Sigmoid colon (tissue), 3 donors: Measurements from ENCODE around the gene CDK11A.

Source experiments
- POLR2A ChIP-seq, 2 donors: fragments of 450-650 bp; IDR thresholded peaks; one replicate each; pipeline ENCODE4 v1.6.1; 2016; ENCODE audit warnings: antibody characterized with exemption in 2 of 2, mild to moderate bottlenecking in 2 of 2, moderate library complexity in 2 of 2
- TF ChIP-seq, protein P1 (sequence below), 4 experiments: fragments of 450-650 bp in 3 of 4; fragments of 200-600 bp in 1 of 4; IDR thresholded peaks; one replicate each; pipeline ENCODE4 v1.5.1; 2016 to 2019; ENCODE audit warnings: antibody characterized with exemption in 4 of 4, mild to moderate bottlenecking in 3 of 4, moderate library complexity in 2 of 4

DNA sequence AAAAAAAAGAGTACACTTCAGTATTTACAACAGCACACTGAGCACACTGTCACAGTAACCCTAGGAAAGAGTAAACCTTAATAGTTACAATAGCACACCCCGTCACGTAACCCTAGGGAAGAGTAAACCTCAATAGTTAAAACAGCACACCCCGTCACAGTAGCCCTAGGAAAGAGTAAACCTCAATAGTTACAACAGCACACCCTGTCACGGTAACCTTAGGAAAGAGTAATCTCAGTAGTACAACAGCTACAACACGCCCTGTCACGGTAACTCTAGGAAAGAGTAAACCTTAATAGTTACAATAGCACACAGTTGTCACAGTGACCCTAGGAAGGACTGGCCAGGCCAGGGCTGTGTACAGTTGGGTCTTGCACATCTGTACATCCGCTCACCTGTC lies 3.0 kb downstream of the CDK11A start:
- TF ChIP-seq, protein P1, sequence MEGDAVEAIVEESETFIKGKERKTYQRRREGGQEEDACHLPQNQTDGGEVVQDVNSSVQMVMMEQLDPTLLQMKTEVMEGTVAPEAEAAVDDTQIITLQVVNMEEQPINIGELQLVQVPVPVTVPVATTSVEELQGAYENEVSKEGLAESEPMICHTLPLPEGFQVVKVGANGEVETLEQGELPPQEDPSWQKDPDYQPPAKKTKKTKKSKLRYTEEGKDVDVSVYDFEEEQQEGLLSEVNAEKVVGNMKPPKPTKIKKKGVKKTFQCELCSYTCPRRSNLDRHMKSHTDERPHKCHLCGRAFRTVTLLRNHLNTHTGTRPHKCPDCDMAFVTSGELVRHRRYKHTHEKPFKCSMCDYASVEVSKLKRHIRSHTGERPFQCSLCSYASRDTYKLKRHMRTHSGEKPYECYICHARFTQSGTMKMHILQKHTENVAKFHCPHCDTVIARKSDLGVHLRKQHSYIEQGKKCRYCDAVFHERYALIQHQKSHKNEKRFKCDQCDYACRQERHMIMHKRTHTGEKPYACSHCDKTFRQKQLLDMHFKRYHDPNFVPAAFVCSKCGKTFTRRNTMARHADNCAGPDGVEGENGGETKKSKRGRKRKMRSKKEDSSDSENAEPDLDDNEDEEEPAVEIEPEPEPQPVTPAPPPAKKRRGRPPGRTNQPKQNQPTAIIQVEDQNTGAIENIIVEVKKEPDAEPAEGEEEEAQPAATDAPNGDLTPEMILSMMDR (IDR thresholded peaks at IDR 0.05), result no peak
- no peak for TF ChIP-seq POLR2A (IDR thresholded peaks at IDR 0.05)
